Measurements from ENCODE around the gene BANP. TPM values are rescaled to one million over a fixed set of nuclear protein-coding genes. Genes with fewer than 3 reads are reported as not detected.

The BANP gene
- total and polyA plus RNA-seq, 2 of the 8 experiments (the other 6 are each of a cell fraction or from before 2014, with no cell fraction given), result 25.8 to 39.8 TPM

GRCh38 chr16:88116121-88116520 lies 164.9 kb downstream of the BANP start:
- Histone ChIP-seq H3K79me2 (ENCODE audit: control insufficient read depth in 1 of 2, insufficient read depth in 2 of 2, low read length in 2 of 2) (no peaks in the 10 kb centered on the region), H3K27ac (ENCODE audit: low read depth, low read length) (no peak overlapping the region), H4K20me1 (replicated peaks in 1 of 2; ENCODE audit: control insufficient read depth in 1 of 2, insufficient read depth in 2 of 2, low read length in 2 of 2) (no peaks in the 10 kb centered on the region), H2BK12ac (ENCODE audit: low read depth, low read length) (no peak overlapping the region), H3K4me3 (ENCODE audit: extremely low read depth in 1 of 4, insufficient read depth in 2 of 4, low read depth in 3 of 4, low read length in 4 of 4) (no peak overlapping the region), H3K36me3 (ENCODE audit: control insufficient read depth in 2 of 4, insufficient read depth in 4 of 4, low read length in 3 of 4) (no peaks in the 10 kb centered on the region), H3K14ac (ENCODE audit: insufficient read length) (no peak overlapping the region), H3K79me1 (ENCODE audit: low read depth, low read length) (no peaks in the 10 kb centered on the region), H2AK5ac (ENCODE audit: low read depth, low read length) (no peak overlapping the region), H3K4ac (replicated peaks; ENCODE audit: insufficient read length, low read depth, low read length) (no peak overlapping the region), H3K9me3 (ENCODE audit: insufficient read depth in 2 of 2, low read depth in 1 of 2, low read length in 1 of 2) (no peaks in the 10 kb centered on the region; a peak in 1 of 4 replicates), H3K27me3 (replicated peaks in 1 of 4; ENCODE audit: control insufficient read depth in 3 of 4, extremely low read depth in 1 of 4, insufficient read depth in 3 of 4, low read length in 3 of 4) (no peaks in the 10 kb centered on the region), H2BK5ac (ENCODE audit: low read depth, low read length) (no peak overlapping the region), H3K9ac (replicated peaks in 1 of 4; ENCODE audit: extremely low read depth in 1 of 4, low read depth in 3 of 4, low read length in 3 of 4) (no peak overlapping the region), H2BK120ac (replicated peaks; ENCODE audit: low read depth, low read length) (no peak overlapping the region), H3K4me2 (ENCODE audit: insufficient read depth in 1 of 2, low read depth in 2 of 2, low read length in 2 of 2) (no peak overlapping the region), H3K56ac (replicated peaks; ENCODE audit: insufficient read length, low read depth, low read length) (no peak overlapping the region), H3K4me1 (replicated peaks in 1 of 4; ENCODE audit: control insufficient read depth in 3 of 4, insufficient read depth in 4 of 4, low read length in 3 of 4) (peaks cover 0 to 6% (median 3%) of the 10 kb centered on the region in 4 experiments; a peak in 3 of 7 replicates), H2AFZ (ENCODE audit: low read length) (no peak overlapping the region), H2BK15ac (ENCODE audit: low read length) (no peak overlapping the region), H2BK20ac (ENCODE audit: low read length) (no peak overlapping the region), H4K8ac (ENCODE audit: extremely low read depth, insufficient read depth, low read length) (no peak overlapping the region), H3K23me2 (ENCODE audit: low read depth, low read length) (no peaks in the 10 kb centered on the region), H4K91ac (replicated peaks; ENCODE audit: insufficient read length, low read length) (no peak overlapping the region), H3K18ac (ENCODE audit: extremely low read depth, low read length) (no peak overlapping the region), H4K5ac (ENCODE audit: insufficient read length, low read depth, low read length) (no peak overlapping the region), H3K23ac (ENCODE audit: insufficient read length) (no peak overlapping the region)
- FAIRE-seq (no peak), DNase-seq (ENCODE audit: low read depth in 1 of 2, low spot score in 2 of 2) (no peak)
- WGBS, 2 experiments (ENCODE audit: extremely low coverage in 1 of 2, insufficient coverage in 1 of 2, insufficient read length in 1 of 2, insufficient replicate concordance in 2 of 2, low coverage in 1 of 2, low lambda C conversion rate in 2 of 2, missing lambda C conversion rate in 1 of 2), result 90% methylated on average over 10 of the region's 13 CpGs; no CpG with 5 or more reads in 1 of the 2 experiments
- CTCF ChIA-PET (ENCODE audit: partially characterized antibody), result no interaction called here
- POLR2A ChIA-PET (ENCODE audit: partially characterized antibody), result no interaction called here
- TF ChIP-seq KDM1A (IDR thresholded peaks at IDR 0.05; ENCODE audit: borderline replicate concordance, low read length), result no peak
